Neural cell (in vitro differentiated cells): ENCODE measurements around the gene PPP6C. TPM values are rescaled to one million over a fixed set of nuclear protein-coding genes. Genes with fewer than 3 reads are reported as not detected.

Experiments
- H2AFZ ChIP-seq: fragments of 200-600, 300-800 bp; sonication (generic), shearing (Covaris generic); 2 replicates; pipeline ENCODE4 v1.6.0; 2014; ENCODE audit warnings: low read depth, mild to moderate bottlenecking, antibody characterized with exemption, low read length, moderate library complexity
- H3F3A ChIP-seq: fragments of 200-600 bp; shearing (Covaris generic); 2 replicates; pipeline ENCODE4 v1.6.1; 2016; ENCODE audit warnings: mild to moderate bottlenecking, moderate library complexity, mixed read lengths, antibody characterized with exemption, low read length; ENCODE audit not compliant: insufficient read depth, poor library complexity, severe bottlenecking
- H3K27ac ChIP-seq: fragments of 200-600, 300-800 bp; sonication (generic), shearing (Covaris generic); 2 replicates; pipeline ENCODE4 v1.5.1; 2014; ENCODE audit warnings: mild to moderate bottlenecking, low read length, moderate library complexity
- H3K27me3 ChIP-seq: fragments of 300-800, 200-600 bp; sonication (generic), shearing (Covaris generic); 2 replicates; pipeline ENCODE4 v1.6.0; 2014; ENCODE audit warnings: mild to moderate bottlenecking, low read depth, low read length, moderate library complexity; ENCODE audit not compliant: insufficient read depth
- H3K36me3 ChIP-seq: fragments of 300-800, 200-600 bp; sonication (generic), shearing (Covaris generic); 2 replicates; pipeline ENCODE4 v1.5.1; 2014; ENCODE audit warnings: mild to moderate bottlenecking, antibody characterized with exemption, low read length, moderate library complexity; ENCODE audit not compliant: insufficient read depth
- H3K4me2 ChIP-seq: fragments of 300-800, 200-600 bp; sonication (generic), shearing (Covaris generic); 2 replicates; pipeline ENCODE4 v1.6.0; 2014; ENCODE audit warnings: mild to moderate bottlenecking, low read length
- H3K4me3 ChIP-seq: fragments of 300-800, 200-600 bp; sonication (generic), shearing (Covaris generic); 2 replicates; pipeline ENCODE4 v1.5.1; 2014; ENCODE audit warnings: mild to moderate bottlenecking, low read length, moderate library complexity
- H3K79me2 ChIP-seq: fragments of 200-600 bp; shearing (Covaris generic); replicated peaks from 2 replicates; pipeline ENCODE4 v1.6.0; 2014; ENCODE audit warnings: mild to moderate bottlenecking, low read length, moderate library complexity; ENCODE audit not compliant: insufficient read depth
- H3K9ac ChIP-seq: fragments of 300-800, 200-600 bp; sonication (generic), shearing (Covaris generic); 2 replicates; pipeline ENCODE4 v1.6.1; 2016; ENCODE audit warnings: mild to moderate bottlenecking, low read length, mixed read lengths
- H3K9me2 ChIP-seq: fragments of 200-600 bp; shearing (Covaris generic); 2 replicates; pipeline ENCODE4 v1.6.1; 2016; ENCODE audit warnings: mild to moderate bottlenecking, low read length, mixed read lengths; ENCODE audit not compliant: insufficient read depth
- H3K9me3 ChIP-seq: fragments of 200-600, 300-800 bp; sonication (generic), shearing (Covaris generic); 2 replicates; pipeline ENCODE4 v1.6.1; 2016; ENCODE audit warnings: mild to moderate bottlenecking, mixed run types, low read length, moderate library complexity, mixed read lengths
- H4K20me1 ChIP-seq: fragments of 200-600 bp; shearing (Covaris generic); 2 replicates; pipeline ENCODE4 v1.6.1; 2016; ENCODE audit warnings: mild to moderate bottlenecking, mixed run types; ENCODE audit not compliant: insufficient read depth
- CTCF ChIP-seq: fragments of 450-650 bp; IDR thresholded peaks from 2 replicates; pipeline ENCODE4 v1.5.1; 2014; ENCODE audit warnings: antibody characterized with exemption, mild to moderate bottlenecking, moderate library complexity; ENCODE audit not compliant: poor library complexity, severe bottlenecking
- EP300 ChIP-seq: fragments of 450-650 bp; conservative IDR thresholded peaks from 2 replicates; pipeline ENCODE4 v1.6.1; 2014; ENCODE audit warnings: antibody characterized with exemption, mild to moderate bottlenecking, moderate library complexity; ENCODE audit not compliant: poor library complexity, severe bottlenecking
- EZH2 ChIP-seq: fragments of 200-600, 300-800 bp; shearing (Covaris generic), sonication (generic); IDR thresholded peaks from 2 replicates; pipeline ENCODE4 v1.6.1; 2014; ENCODE audit warnings: antibody characterized with exemption, low read length, borderline replicate concordance, mild to moderate bottlenecking; ENCODE audit not compliant: insufficient read depth, poor library complexity, severe bottlenecking
- MXI1 ChIP-seq: fragments of 450-650 bp; conservative IDR thresholded peaks from 2 replicates; pipeline ENCODE4 v1.6.1; 2014; ENCODE audit warnings: antibody characterized with exemption, mild to moderate bottlenecking; ENCODE audit not compliant: poor library complexity, severe bottlenecking
- POLR2AphosphoS5 ChIP-seq: IDR thresholded peaks from 2 replicates; pipeline ENCODE4 v1.6.1; 2012
- RAD21 ChIP-seq: fragments of 450-650 bp; conservative IDR thresholded peaks from 2 replicates; pipeline ENCODE4 v1.6.1; 2014; ENCODE audit warnings: antibody characterized with exemption, mild to moderate bottlenecking, moderate library complexity
- REST ChIP-seq: IDR thresholded peaks from 2 replicates; pipeline ENCODE4 v1.6.1; 2012; ENCODE audit warnings: borderline replicate concordance
- SMC3 ChIP-seq: fragments of 450-650 bp; conservative IDR thresholded peaks from 2 replicates; pipeline ENCODE4 v1.6.1; 2014; ENCODE audit warnings: antibody characterized with exemption, mild to moderate bottlenecking, moderate library complexity; ENCODE audit not compliant: poor library complexity
- TAF1 ChIP-seq: IDR thresholded peaks from 2 replicates; pipeline ENCODE4 v1.6.1; 2012; ENCODE audit warnings: low read depth
- polyA plus RNA-seq: library from polyadenylated mRNA; depleted of rRNA; stranded (reverse); fragments of >200 nt; gene quantifications from 2 replicates; pipeline ENCODE4 v1.2.3, GENCODE V29; 2014

The PPP6C gene
- polyA plus RNA-seq, 1 donor from 2014 or later = 25.1 TPM

GRCh38 chr9:125146247-125146646 is 43.4 kb downstream of the PPP6C start:
- Histone ChIP-seq H3K27ac (no peak overlapping the region), H3K9me2 (no peaks in the 10 kb centered on the region), H3K36me3 (peaks cover 4% of the 10 kb centered on the region), H3K4me3 (no peak overlapping the region), H2AFZ (no peak overlapping the region), H3K27me3 (no peaks in the 10 kb centered on the region), H3K79me2 (peaks cover 15% of the 10 kb centered on the region), H4K20me1 (no peaks in the 10 kb centered on the region), H3K9me3 (no peaks in the 10 kb centered on the region), H3K4me2 (no peak overlapping the region), H3K9ac (no peak overlapping the region), H3F3A (no peaks in the 10 kb centered on the region)
- no peak for TF ChIP-seq REST
- TF ChIP-seq CTCF = no peak
- TF ChIP-seq RAD21 = no peak
- no peak for TF ChIP-seq EP300
- TF ChIP-seq POLR2AphosphoS5 = no peak
- no peak for TF ChIP-seq EZH2
- TF ChIP-seq TAF1 = no peak
- TF ChIP-seq SMC3 = no peak
- no peak for TF ChIP-seq MXI1

- Histone ChIP-seq H3K9ac (no peak overlapping the region), H3K9me2 (no peaks in the 10 kb centered on the region), H3K36me3 (peaks cover 5% of the 10 kb centered on the region), H4K20me1 (no peaks in the 10 kb centered on the region), H3F3A (no peaks in the 10 kb centered on the region), H2AFZ (no peak overlapping the region), H3K79me2 (peaks cover 18% of the 10 kb centered on the region), H3K4me3 (no peak overlapping the region), H3K27ac (no peak overlapping the region), H3K9me3 (no peaks in the 10 kb centered on the region), H3K27me3 (no peaks in the 10 kb centered on the region), H3K4me2 (no peak overlapping the region)
- TF ChIP-seq POLR2AphosphoS5 (no peak), EZH2 (no peak), RAD21 (no peak), TAF1 (no peak), SMC3 (no peak)
Observed at GRCh38 chr9:125145425-125145824, 44.2 kb downstream of the PPP6C start.
